ENCODE results near the gene SLC44A4.

DNA sequence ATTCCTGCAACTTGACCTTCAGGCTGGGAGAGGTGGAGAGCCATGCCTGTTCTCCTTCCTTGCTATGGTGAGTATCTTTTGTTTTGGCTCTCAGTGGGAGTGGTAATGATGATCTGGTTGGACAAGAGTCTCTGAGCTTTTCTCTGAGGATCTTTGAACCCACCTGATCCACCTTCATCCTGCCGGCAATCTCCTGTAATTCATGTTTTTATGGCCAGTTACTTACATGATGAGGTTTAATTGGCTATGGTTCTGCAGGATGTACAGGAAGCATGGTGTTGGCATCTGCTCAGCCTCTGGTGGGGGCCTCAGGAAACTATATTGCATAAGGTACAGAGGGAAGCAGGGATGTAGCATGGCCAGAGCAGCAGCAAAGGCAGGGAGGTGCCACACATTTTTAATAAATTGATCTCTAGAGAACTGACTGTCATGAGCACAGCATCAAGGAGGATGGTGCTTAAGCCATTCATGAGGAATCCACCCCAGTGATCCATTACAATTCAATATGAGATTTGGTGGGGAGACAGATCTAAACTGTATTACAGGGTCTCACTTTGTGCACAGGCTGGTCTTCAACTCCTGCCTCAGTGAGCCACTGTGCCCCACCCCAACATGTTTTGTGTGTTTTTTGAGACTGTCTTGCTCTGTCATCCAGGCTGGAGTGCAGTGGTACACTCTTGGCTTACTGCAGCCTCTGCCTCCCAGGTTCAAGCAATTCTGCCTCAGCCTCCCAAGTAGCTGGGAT, 41.3 kb downstream of the SLC44A4 start:
- TF ChIP-seq, protein P1, sequence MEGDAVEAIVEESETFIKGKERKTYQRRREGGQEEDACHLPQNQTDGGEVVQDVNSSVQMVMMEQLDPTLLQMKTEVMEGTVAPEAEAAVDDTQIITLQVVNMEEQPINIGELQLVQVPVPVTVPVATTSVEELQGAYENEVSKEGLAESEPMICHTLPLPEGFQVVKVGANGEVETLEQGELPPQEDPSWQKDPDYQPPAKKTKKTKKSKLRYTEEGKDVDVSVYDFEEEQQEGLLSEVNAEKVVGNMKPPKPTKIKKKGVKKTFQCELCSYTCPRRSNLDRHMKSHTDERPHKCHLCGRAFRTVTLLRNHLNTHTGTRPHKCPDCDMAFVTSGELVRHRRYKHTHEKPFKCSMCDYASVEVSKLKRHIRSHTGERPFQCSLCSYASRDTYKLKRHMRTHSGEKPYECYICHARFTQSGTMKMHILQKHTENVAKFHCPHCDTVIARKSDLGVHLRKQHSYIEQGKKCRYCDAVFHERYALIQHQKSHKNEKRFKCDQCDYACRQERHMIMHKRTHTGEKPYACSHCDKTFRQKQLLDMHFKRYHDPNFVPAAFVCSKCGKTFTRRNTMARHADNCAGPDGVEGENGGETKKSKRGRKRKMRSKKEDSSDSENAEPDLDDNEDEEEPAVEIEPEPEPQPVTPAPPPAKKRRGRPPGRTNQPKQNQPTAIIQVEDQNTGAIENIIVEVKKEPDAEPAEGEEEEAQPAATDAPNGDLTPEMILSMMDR (IDR thresholded peaks at IDR 0.05) = no peak
- TF ChIP-seq POLR2A (IDR thresholded peaks at IDR 0.05) = no peak
